Osteoblast (primary cell): ENCODE data around the gene UNC13C. TPM values are rescaled to one million over a fixed set of nuclear protein-coding genes. Genes with fewer than 3 reads are reported as not detected.

Experiments used
- DNase-seq: peaks from one replicate; pipeline ENCODE4 v3.0.0; 2011; ENCODE audit warnings: low spot score, mixed read lengths; ENCODE audit not compliant: insufficient read length; ENCODE audit errors: missing footprints
- H2AFZ ChIP-seq: 2 replicates; pipeline ENCODE4 v1.6.0; 2011; ENCODE audit warnings: mild to moderate bottlenecking, low read length
- H3K27ac ChIP-seq: 2 replicates; pipeline ENCODE4 v1.5.1; 2011; ENCODE audit warnings: mild to moderate bottlenecking, low read depth, low read length, moderate library complexity
- H3K27me3 ChIP-seq: 2 replicates; pipeline ENCODE4 v1.6.0; 2012; ENCODE audit warnings: mild to moderate bottlenecking, control low read depth, inconsistent platforms, low read length, moderate library complexity; ENCODE audit not compliant: insufficient read depth
- H3K36me3 ChIP-seq: 2 replicates; pipeline ENCODE4 v1.5.1; 2011; ENCODE audit warnings: mild to moderate bottlenecking, low read length, control low read depth, moderate library complexity; ENCODE audit not compliant: insufficient read depth
- H3K4me1 ChIP-seq: 2 replicates; pipeline ENCODE4 v1.5.1; 2011; ENCODE audit warnings: mild to moderate bottlenecking, low read length, control low read depth, moderate library complexity; ENCODE audit not compliant: insufficient read depth
- H3K4me2 ChIP-seq: 2 replicates; pipeline ENCODE4 v1.6.0; 2011; ENCODE audit warnings: mild to moderate bottlenecking, low read length; ENCODE audit not compliant: insufficient read depth
- H3K4me3 ChIP-seq: fragments of 200-600 bp; sonication (generic); 3 replicates; pipeline ENCODE4 v1.5.1; 2012; ENCODE audit warnings: mild to moderate bottlenecking, low read length, inconsistent platforms; ENCODE audit not compliant: insufficient read depth
- H3K79me2 ChIP-seq: 2 replicates; pipeline ENCODE4 v1.6.0; 2012; ENCODE audit warnings: mild to moderate bottlenecking, low read length, control low read depth, inconsistent platforms; ENCODE audit not compliant: insufficient read depth
- H3K9me3 ChIP-seq: 2 replicates; pipeline ENCODE4 v1.5.1; 2011; ENCODE audit warnings: low read depth, low read length, control low read depth
- H4K20me1 ChIP-seq: 2 replicates; pipeline ENCODE4 v1.6.0; 2012; ENCODE audit warnings: mild to moderate bottlenecking, low read length, control low read depth; ENCODE audit not compliant: insufficient read depth
- total RNA-seq: library from RNA; depleted of rRNA; stranded (reverse); fragments of >200 nt; gene quantifications from 2 replicates; pipeline ENCODE4 v1.2.3, GENCODE V29; 2012
- TF ChIP-seq, protein P1 (sequence below): IDR thresholded peaks from 2 replicates; pipeline ENCODE4 v1.5.1; 2011; ENCODE audit warnings: mild to moderate bottlenecking, low read depth, low read length, moderate library complexity; ENCODE audit errors: extremely low read depth

Gene UNC13C
- total RNA-seq, 1 donor: not detected

GRCh38 chr15:54599386-54599785 lies 621.1 kb downstream of the UNC13C start:
- H3K4me3 ChIP-seq: no peak overlapping the region
- TF ChIP-seq, protein P1, sequence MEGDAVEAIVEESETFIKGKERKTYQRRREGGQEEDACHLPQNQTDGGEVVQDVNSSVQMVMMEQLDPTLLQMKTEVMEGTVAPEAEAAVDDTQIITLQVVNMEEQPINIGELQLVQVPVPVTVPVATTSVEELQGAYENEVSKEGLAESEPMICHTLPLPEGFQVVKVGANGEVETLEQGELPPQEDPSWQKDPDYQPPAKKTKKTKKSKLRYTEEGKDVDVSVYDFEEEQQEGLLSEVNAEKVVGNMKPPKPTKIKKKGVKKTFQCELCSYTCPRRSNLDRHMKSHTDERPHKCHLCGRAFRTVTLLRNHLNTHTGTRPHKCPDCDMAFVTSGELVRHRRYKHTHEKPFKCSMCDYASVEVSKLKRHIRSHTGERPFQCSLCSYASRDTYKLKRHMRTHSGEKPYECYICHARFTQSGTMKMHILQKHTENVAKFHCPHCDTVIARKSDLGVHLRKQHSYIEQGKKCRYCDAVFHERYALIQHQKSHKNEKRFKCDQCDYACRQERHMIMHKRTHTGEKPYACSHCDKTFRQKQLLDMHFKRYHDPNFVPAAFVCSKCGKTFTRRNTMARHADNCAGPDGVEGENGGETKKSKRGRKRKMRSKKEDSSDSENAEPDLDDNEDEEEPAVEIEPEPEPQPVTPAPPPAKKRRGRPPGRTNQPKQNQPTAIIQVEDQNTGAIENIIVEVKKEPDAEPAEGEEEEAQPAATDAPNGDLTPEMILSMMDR: no peak
- no peak overlapping the region for H3K4me2 ChIP-seq
- DNase-seq: no peak
- H3K27me3 ChIP-seq: no peaks in the 10 kb centered on the region
- no peaks in the 10 kb centered on the region for H3K9me3 ChIP-seq
- no peaks in the 10 kb centered on the region for H3K36me3 ChIP-seq
- H3K4me1 ChIP-seq: no peaks in the 10 kb centered on the region
- no peak overlapping the region for H3K27ac ChIP-seq
- H2AFZ ChIP-seq: no peak overlapping the region
- no peaks in the 10 kb centered on the region for H4K20me1 ChIP-seq
- H3K79me2 ChIP-seq: no peaks in the 10 kb centered on the region

DNA sequence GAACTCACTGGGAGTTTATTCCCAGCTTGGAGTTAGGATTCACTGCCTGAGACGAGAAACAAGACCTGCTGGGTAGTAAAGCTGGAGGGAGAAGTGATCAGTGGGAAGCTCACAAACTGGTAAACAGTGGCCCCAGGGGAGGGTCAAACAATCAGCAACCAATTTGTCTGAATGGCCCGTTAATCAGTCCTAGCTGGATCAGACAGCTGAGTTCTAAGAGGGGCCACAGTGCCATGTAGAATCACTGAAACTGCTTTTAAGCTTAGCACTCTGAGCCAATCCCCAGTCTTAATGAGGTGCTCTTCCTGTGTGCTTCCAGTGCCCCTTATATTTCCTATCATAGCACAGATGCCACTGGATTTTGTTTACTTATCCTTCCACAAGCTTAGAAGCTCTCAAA lies 626.8 kb downstream of the UNC13C start:
- Histone ChIP-seq H3K79me2 (no peaks in the 10 kb centered on the region), H3K27me3 (no peaks in the 10 kb centered on the region), H3K9me3 (no peaks in the 10 kb centered on the region), H3K36me3 (no peaks in the 10 kb centered on the region), H3K27ac (no peak overlapping the region), H2AFZ (no peak overlapping the region), H4K20me1 (no peaks in the 10 kb centered on the region), H3K4me2 (no peak overlapping the region), H3K4me3 (no peak overlapping the region), H3K4me1 (no peaks in the 10 kb centered on the region)
- DNase-seq: peak; percentile 34
- TF ChIP-seq, protein P1: no peak

DNA sequence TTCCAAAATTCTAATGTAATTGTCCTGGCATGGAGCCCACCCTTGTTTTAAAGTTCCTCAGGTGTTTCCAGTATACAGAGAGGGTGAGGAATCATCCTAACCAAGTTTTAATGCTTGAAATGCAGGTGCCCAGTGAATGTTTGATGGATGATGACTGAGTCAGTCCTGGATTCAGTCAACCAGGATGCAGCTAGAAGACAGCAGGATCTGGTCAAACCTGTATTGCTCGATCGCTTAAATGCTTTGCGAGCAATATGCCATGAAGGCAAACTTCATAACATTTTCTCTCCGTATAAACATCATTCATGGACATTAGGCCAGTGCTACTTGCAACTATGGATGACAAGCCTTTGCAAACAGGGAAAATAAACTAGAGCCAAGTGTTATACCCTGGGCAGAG lies 627.3 kb downstream of the UNC13C start:
- no peaks in the 10 kb centered on the region for H3K4me1 ChIP-seq
- no peak for DNase-seq
- H3K36me3 ChIP-seq: no peaks in the 10 kb centered on the region
- no peak overlapping the region for H3K4me2 ChIP-seq
- H3K27me3 ChIP-seq: no peaks in the 10 kb centered on the region
- TF ChIP-seq, protein P1: no peak
- no peaks in the 10 kb centered on the region for H3K79me2 ChIP-seq
- no peak overlapping the region for H2AFZ ChIP-seq
- H3K27ac ChIP-seq: no peak overlapping the region
- no peak overlapping the region for H3K4me3 ChIP-seq
- no peaks in the 10 kb centered on the region for H4K20me1 ChIP-seq
- H3K9me3 ChIP-seq: no peaks in the 10 kb centered on the region

GRCh38 chr15:54608876-54609835 lies 630.9 kb downstream of the UNC13C start:
- H3K4me2 ChIP-seq: no peak overlapping the region
- no peaks in the 10 kb centered on the region for H4K20me1 ChIP-seq
- H3K27ac ChIP-seq: no peak overlapping the region
- no peak overlapping the region for H2AFZ ChIP-seq
- no peak overlapping the region for H3K4me3 ChIP-seq
- no peak for DNase-seq
- H3K4me1 ChIP-seq: no peaks in the 10 kb centered on the region
- no peaks in the 10 kb centered on the region for H3K27me3 ChIP-seq
- TF ChIP-seq, protein P1: no peak
- no peaks in the 10 kb centered on the region for H3K9me3 ChIP-seq
- no peaks in the 10 kb centered on the region for H3K36me3 ChIP-seq
- H3K79me2 ChIP-seq: no peaks in the 10 kb centered on the region
